HCT116 (cell line): ENCODE measurements around the gene PTX4. TPM values are rescaled to one million over a fixed set of nuclear protein-coding genes. Genes with fewer than 3 reads are reported as not detected.

Experiments used
- ATAC-seq: fragments of 200-7000 bp; cut with Tn5 transposase; 2 replicates; pipeline ENCODE4 v1.9.1; 2020; ENCODE audit warnings: mild to moderate bottlenecking, moderate library complexity
- BruUV-seq: library from RNA; stranded (reverse); fragments of 400-500 nt; replicated peaks from 2 replicates; lab custom pipeline; 2021; lab: Mats Ljungman, UMichigan
- CTCF ChIA-PET: fragments of 300-600 bp; sonication (Branson Sonifier 250); formaldehyde crosslinking; loops from one replicate; lab custom pipeline; 2021; ENCODE audit warnings: antibody characterized with exemption; lab: Charles Lee
- POLR2A ChIA-PET: fragments of 300-600, 350-600 bp; sonication (Branson Sonifier 250); formaldehyde crosslinking; loops from one replicate; lab custom pipeline; 2021; ENCODE audit warnings: antibody characterized with exemption; lab: Charles Lee
- RAD21 ChIA-PET, 2 experiments: fragments of 300-600 bp; sonication (Branson Sonifier 250); formaldehyde crosslinking; loops; one replicate each; lab custom pipeline; 2023; ENCODE audit warnings: low total read pairs in 2 of 2; ENCODE audit not compliant: uncharacterized antibody in 2 of 2, unreplicated experiment in 2 of 2, low non-redundant PET in 1 of 2; lab: Charles Lee
- DNase-seq: peaks from one replicate; pipeline ENCODE4 v3.0.0-alpha.2; 2010; ENCODE audit warnings: low read depth, low spot score
- H2AFZ ChIP-seq: fragments of 200-600 bp; shearing (Covaris generic), sonication (generic); 2 replicates; pipeline ENCODE4 v1.6.1; 2017; ENCODE audit warnings: low read depth, mixed run types, mixed read lengths, antibody characterized with exemption, low read length; ENCODE audit not compliant: poor library complexity, severe bottlenecking
- H3K27ac ChIP-seq: 2 replicates; pipeline ENCODE4 v1.5.1; 2012; ENCODE audit warnings: low read depth, low read length
- H3K27me3 ChIP-seq: fragments of 200-600 bp; sonication (generic); 2 replicates; pipeline ENCODE4 v1.6.1; 2016; ENCODE audit warnings: mixed run types, low read length, mixed read lengths; ENCODE audit not compliant: insufficient read depth
- H3K36me3 ChIP-seq, 2 experiments: fragments of 200-500 bp in 1 of 2; fragments of 200-600 bp in 1 of 2; sonication (Bioruptor generic) in 1 of 2; sonication (generic) in 1 of 2; 2 replicates each; pipeline versions ENCODE4 v1.5.1 to v1.6.1; 2014 to 2016; ENCODE audit warnings: low read length in 2 of 2, inconsistent platforms in 1 of 2, mixed read lengths in 1 of 2, mixed run types in 1 of 2; ENCODE audit not compliant: insufficient read depth in 2 of 2, control insufficient read depth in 1 of 2
- H3K4me1 ChIP-seq, 2 experiments: fragments of 200-600 bp in 1 of 2; sonication (generic) in 1 of 2; 2 replicates each; pipeline versions ENCODE4 v1.5.1 to v1.6.1; 2012 to 2017; ENCODE audit warnings: low read length in 2 of 2, inconsistent platforms in 1 of 2, mild to moderate bottlenecking in 1 of 2, mixed read lengths in 1 of 2, mixed run types in 1 of 2, moderate library complexity in 1 of 2; ENCODE audit not compliant: insufficient read depth in 2 of 2, control insufficient read depth in 1 of 2
- H3K4me2 ChIP-seq: fragments of 200-600 bp; sonication (generic); 2 replicates; pipeline ENCODE4 v1.6.1; 2017; ENCODE audit warnings: mixed run types, low read length, mixed read lengths
- H3K4me3 ChIP-seq, 2 experiments: fragments of 200-600 bp in 1 of 2; sonication (generic) in 1 of 2; replicated peaks in 1 of 2; 2 replicates each; pipeline ENCODE4 v1.5.1; 2011 to 2016; ENCODE audit warnings: low read length in 2 of 2, control low read depth in 1 of 2, low read depth in 1 of 2, mild to moderate bottlenecking in 1 of 2, mixed read lengths in 1 of 2, mixed run types in 1 of 2
- H3K79me2 ChIP-seq: fragments of 200-600 bp; sonication (generic); 2 replicates; pipeline ENCODE4 v1.6.1; 2017; ENCODE audit warnings: mild to moderate bottlenecking, mixed run types, low read length, moderate library complexity, mixed read lengths; ENCODE audit not compliant: insufficient read depth
- H3K9ac ChIP-seq: fragments of 200-600 bp; sonication (generic); 2 replicates; pipeline ENCODE4 v1.6.1; 2016; ENCODE audit warnings: low read length, mixed read lengths
- H3K9me2 ChIP-seq: fragments of 200-600 bp; sonication (generic), shearing (Covaris generic); 2 replicates; pipeline ENCODE4 v1.6.1; 2017; ENCODE audit warnings: mixed run types, mild to moderate bottlenecking, moderate library complexity; ENCODE audit not compliant: insufficient read depth
- H3K9me3 ChIP-seq, 2 experiments: fragments of 200-500 bp in 1 of 2; fragments of 200-600 bp in 1 of 2; sonication (Bioruptor generic) in 1 of 2; sonication (generic) in 1 of 2; 2 replicates each; pipeline ENCODE4 v1.6.1; 2014 to 2017; ENCODE audit warnings: low read length in 2 of 2, mixed read lengths in 2 of 2, inconsistent platforms in 1 of 2, low read depth in 1 of 2, mild to moderate bottlenecking in 1 of 2, mixed run types in 1 of 2, moderate library complexity in 1 of 2; ENCODE audit not compliant: control insufficient read depth in 1 of 2, insufficient read depth in 1 of 2
- H4K20me1 ChIP-seq: fragments of 200-600 bp; sonication (generic), shearing (Covaris generic); 2 replicates; pipeline ENCODE4 v1.6.1; 2017; ENCODE audit warnings: mixed run types, mild to moderate bottlenecking, moderate library complexity; ENCODE audit not compliant: insufficient read depth
- JUND ChIP-seq: IDR thresholded peaks from 2 replicates; pipeline ENCODE4 v1.6.1; 2012
- ZFX ChIP-seq: fragments of 450-650 bp; IDR thresholded peaks from 2 replicates; pipeline ENCODE4 v1.6.1; 2017
- intact Hi-C: fragments of 100-400 bp; cut with micrococcal nuclease; formaldehyde crosslinking; loops from 2 replicates; pipeline ENCODE4 v1.10.0; 2022
- total RNA-seq: library from RNA; stranded (reverse); gene quantifications from one replicate; pipeline ENCODE4 v1.2.1, GENCODE V29; 2021; ENCODE audit not compliant: unreplicated experiment
- TF ChIP-seq, protein P1 (sequence below): IDR thresholded peaks from 2 replicates; pipeline ENCODE4 v1.6.1; 2011; ENCODE audit warnings: mild to moderate bottlenecking, low read length, moderate library complexity; ENCODE audit not compliant: insufficient replicate concordance; ENCODE audit errors: extremely low read depth

PTX4 gene
- total RNA-seq, 1 experiment from 2014 or later = not detected

- Histone ChIP-seq H3K4me3 (no peak overlapping the region), H3K9me2 (no peaks in the 10 kb centered on the region), H3K9me3 (no peaks in the 10 kb centered on the region), H3K36me3 (no peaks in the 10 kb centered on the region), H4K20me1 (no peaks in the 10 kb centered on the region)
- TF ChIP-seq JUND = no peak
- TF ChIP-seq, protein P1, sequence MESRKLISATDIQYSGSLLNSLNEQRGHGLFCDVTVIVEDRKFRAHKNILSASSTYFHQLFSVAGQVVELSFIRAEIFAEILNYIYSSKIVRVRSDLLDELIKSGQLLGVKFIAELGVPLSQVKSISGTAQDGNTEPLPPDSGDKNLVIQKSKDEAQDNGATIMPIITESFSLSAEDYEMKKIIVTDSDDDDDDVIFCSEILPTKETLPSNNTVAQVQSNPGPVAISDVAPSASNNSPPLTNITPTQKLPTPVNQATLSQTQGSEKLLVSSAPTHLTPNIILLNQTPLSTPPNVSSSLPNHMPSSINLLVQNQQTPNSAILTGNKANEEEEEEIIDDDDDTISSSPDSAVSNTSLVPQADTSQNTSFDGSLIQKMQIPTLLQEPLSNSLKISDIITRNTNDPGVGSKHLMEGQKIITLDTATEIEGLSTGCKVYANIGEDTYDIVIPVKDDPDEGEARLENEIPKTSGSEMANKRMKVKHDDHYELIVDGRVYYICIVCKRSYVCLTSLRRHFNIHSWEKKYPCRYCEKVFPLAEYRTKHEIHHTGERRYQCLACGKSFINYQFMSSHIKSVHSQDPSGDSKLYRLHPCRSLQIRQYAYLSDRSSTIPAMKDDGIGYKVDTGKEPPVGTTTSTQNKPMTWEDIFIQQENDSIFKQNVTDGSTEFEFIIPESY = no peak
- TF ChIP-seq ZFX = no peak
- TF ChIP-seq, all 23 proteins: peak for 0
- ChIA-PET RAD21 (no interaction called here), CTCF (no interaction called here), POLR2A (no interaction called here)
- no peak for ATAC-seq
- intact Hi-C loops = no loop called here
- DNase-seq = no peak
- no peaks in the 10 kb centered on the region for H3K4me1 ChIP-seq
- H3K27me3 ChIP-seq = no peaks in the 10 kb centered on the region
- no peak overlapping the region for H3K4me2 ChIP-seq
- no peak overlapping the region for H3K9ac ChIP-seq
- H3K27ac ChIP-seq = no peak overlapping the region
- no TSS peak for BruUV-seq
- H2AFZ ChIP-seq = no peak overlapping the region
- H3K79me2 ChIP-seq = no peaks in the 10 kb centered on the region
These were observed 39.4 kb upstream of the PTX4 start for GRCh38 chr16:1527836-1528811.
